ENCODE measurements around the gene ERBIN.

The ERBIN gene

GRCh38 chr5:66013906-66014305, 87.5 kb downstream of the ERBIN start:
- H3K9ac ChIP-seq (ENCODE audit: low read depth, low read length), result no peak overlapping the region
- H3K4me1 ChIP-seq (ENCODE audit: insufficient read depth, low read length), result no peaks in the 10 kb centered on the region
- H3K4me2 ChIP-seq (ENCODE audit: insufficient read depth, low read length), result no peak overlapping the region
- no peak overlapping the region for H3K27ac ChIP-seq (ENCODE audit: low read length)
- H3K36me3 ChIP-seq (ENCODE audit: insufficient read depth, low read length), result peaks cover 48% of the 10 kb centered on the region
- TF ChIP-seq CTCF (IDR thresholded peaks at IDR 0.05; ENCODE audit: borderline replicate concordance, extremely low read depth, low read length, poor library complexity, severe bottlenecking) (no peak), EZH2 (IDR thresholded peaks at IDR 0.05; ENCODE audit: borderline replicate concordance, low read depth, low read length, severe bottlenecking) (no peak)
- peaks cover 61% of the 10 kb centered on the region for H3K79me2 ChIP-seq (ENCODE audit: insufficient read depth, low read length)
- peaks cover 25% of the 10 kb centered on the region; the same call in 1 of the 2 replicates for H4K20me1 ChIP-seq (ENCODE audit: insufficient read depth, low read length)
- no peaks in the 10 kb centered on the region for H3K27me3 ChIP-seq (ENCODE audit: insufficient read depth, low read length, poor library complexity)
- ATAC-seq (ENCODE audit: insufficient read depth, low read depth), result no peak
- H3K9me3 ChIP-seq (ENCODE audit: insufficient read depth, low read length, severe bottlenecking), result no peaks in the 10 kb centered on the region
- no peak for DNase-seq
- H2AFZ ChIP-seq (ENCODE audit: low read depth, low read length), result no peak overlapping the region
- no peak overlapping the region for H3K4me3 ChIP-seq (ENCODE audit: low read depth in 1 of 2, low read length in 2 of 2)

- H3K4me3 ChIP-seq (ENCODE audit: low read depth in 1 of 2, low read length in 2 of 2), result no peak overlapping the region
- no peak overlapping the region for H3K4me2 ChIP-seq (ENCODE audit: insufficient read depth, low read length)
- H3K36me3 ChIP-seq (ENCODE audit: insufficient read depth, low read length), result peaks cover 62% of the 10 kb centered on the region
- no peak for ATAC-seq (ENCODE audit: insufficient read depth, low read depth)
- H3K27me3 ChIP-seq (ENCODE audit: insufficient read depth, low read length, poor library complexity), result no peaks in the 10 kb centered on the region
- no peak overlapping the region for H3K9ac ChIP-seq (ENCODE audit: low read depth, low read length)
- H3K79me2 ChIP-seq (ENCODE audit: insufficient read depth, low read length), result peaks cover 59% of the 10 kb centered on the region
- DNase-seq, result no peak
- H3K4me1 ChIP-seq (ENCODE audit: insufficient read depth, low read length), result no peaks in the 10 kb centered on the region
- H4K20me1 ChIP-seq (ENCODE audit: insufficient read depth, low read length), result peaks cover 22% of the 10 kb centered on the region; the same call in 1 of the 2 replicates
- H3K27ac ChIP-seq (ENCODE audit: low read length), result no peak overlapping the region
- no peak overlapping the region for H2AFZ ChIP-seq (ENCODE audit: low read depth, low read length)
- no peaks in the 10 kb centered on the region for H3K9me3 ChIP-seq (ENCODE audit: insufficient read depth, low read length, severe bottlenecking)
- TF ChIP-seq CTCF (IDR thresholded peaks at IDR 0.05; ENCODE audit: borderline replicate concordance, extremely low read depth, low read length, poor library complexity, severe bottlenecking) (no peak), EZH2 (IDR thresholded peaks at IDR 0.05; ENCODE audit: borderline replicate concordance, low read depth, low read length, severe bottlenecking) (no peak)
Observed at GRCh38 chr5:66015196-66015960, 89.0 kb downstream of the ERBIN start.

GRCh38 chr5:66021585-66021984, 95.2 kb downstream of the ERBIN start:
- no peaks in the 10 kb centered on the region for H3K4me1 ChIP-seq (ENCODE audit: insufficient read depth, low read length)
- no peak for DNase-seq
- H3K4me2 ChIP-seq (ENCODE audit: insufficient read depth, low read length), result no peak overlapping the region
- H4K20me1 ChIP-seq (ENCODE audit: insufficient read depth, low read length), result peaks cover 16% of the 10 kb centered on the region; the same call in 1 of the 2 replicates
- no peak overlapping the region for H3K27ac ChIP-seq (ENCODE audit: low read length)
- no peak overlapping the region for H3K9ac ChIP-seq (ENCODE audit: low read depth, low read length)
- H3K27me3 ChIP-seq (ENCODE audit: insufficient read depth, low read length, poor library complexity), result no peaks in the 10 kb centered on the region
- ATAC-seq (ENCODE audit: insufficient read depth, low read depth), result no peak
- peaks cover 68% of the 10 kb centered on the region for H3K36me3 ChIP-seq (ENCODE audit: insufficient read depth, low read length)
- peaks cover 33% of the 10 kb centered on the region for H3K79me2 ChIP-seq (ENCODE audit: insufficient read depth, low read length)
- TF ChIP-seq EZH2 (IDR thresholded peaks at IDR 0.05; ENCODE audit: borderline replicate concordance, low read depth, low read length, severe bottlenecking), result no peak
- TF ChIP-seq CTCF (IDR thresholded peaks at IDR 0.05; ENCODE audit: borderline replicate concordance, extremely low read depth, low read length, poor library complexity, severe bottlenecking), result no peak
- no peaks in the 10 kb centered on the region for H3K9me3 ChIP-seq (ENCODE audit: insufficient read depth, low read length, severe bottlenecking)
- H3K4me3 ChIP-seq (ENCODE audit: low read depth in 1 of 2, low read length in 2 of 2), result no peak overlapping the region
- no peak overlapping the region for H2AFZ ChIP-seq (ENCODE audit: low read depth, low read length)

All from DND-41 (cell line).